Liver (tissue), 3 donors: Measurements from ENCODE around the gene CCDC92.

Source experiments
- CTCF ChIP-seq: fragments of 150-350 bp; IDR thresholded peaks from 2 replicates; pipeline ENCODE4 v1.5.1; 2017; ENCODE audit warnings: improper control_type of control experiment, low read depth, low read length; ENCODE audit not compliant: missing input control
- JUND ChIP-seq, 2 donors: IDR thresholded peaks; 2 replicates each; pipeline ENCODE4 v1.6.1; 2016; ENCODE audit warnings: antibody characterized with exemption in 2 of 2
- donor health status: healthy.
- donor health status: healthy.

GRCh38 chr12:123956249-123956648 is 16.4 kb downstream of the CCDC92 start:
- no peak for TF ChIP-seq CTCF
- no peak for TF ChIP-seq JUND (IDR thresholded peaks at IDR 0.05)
